GM12874 (cell line): ENCODE data around the gene ANKRD34A.

ENCODE experiments used
- CTCF ChIP-seq: IDR thresholded peaks from 2 replicates; pipeline ENCODE4 v1.5.1; 2011; ENCODE audit warnings: low read depth, mild to moderate bottlenecking, control low read depth, low read length, moderate library complexity; ENCODE audit not compliant: insufficient read depth

Gene ANKRD34A

GRCh38 chr1:145949219-145949618, 15.2 kb downstream of the ANKRD34A start:
- TF ChIP-seq CTCF = no peak

- no peak for TF ChIP-seq CTCF
Measured at GRCh38 chr1:145947551-145947950, 16.8 kb downstream of the ANKRD34A start.

- TF ChIP-seq CTCF = no peak
Measured at GRCh38 chr1:145946477-145946986, 17.8 kb downstream of the ANKRD34A start.

GRCh38 chr1:145944532-145944931, 19.8 kb downstream of the ANKRD34A start:
- TF ChIP-seq CTCF = no peak

- TF ChIP-seq CTCF = no peak
Measured at GRCh38 chr1:145942871-145943270, 21.5 kb downstream of the ANKRD34A start.

GRCh38 chr1:145942405-145942804, 22.0 kb downstream of the ANKRD34A start:
- TF ChIP-seq CTCF = no peak

GRCh38 chr1:145937436-145937835, 26.9 kb downstream of the ANKRD34A start:
- no peak for TF ChIP-seq CTCF
